IMR-90 (cell line): Measurements from ENCODE around the gene AP2B1. TPM values are rescaled to one million over a fixed set of nuclear protein-coding genes. Genes with fewer than 3 reads are reported as not detected.

Experiments used
- ATAC-seq: fragments of 200-7000 bp; cut with Tn5 transposase; 2 replicates; pipeline ENCODE4 v1.9.1; 2020; ENCODE audit warnings: low read depth, mild to moderate bottlenecking, moderate library complexity
- BruUV-seq: library from RNA; stranded (reverse); fragments of 400-500 nt; replicated peaks from 2 replicates; lab custom pipeline; 2021; lab: Mats Ljungman, UMichigan
- CTCF ChIA-PET: fragments of 300-600 bp; formaldehyde crosslinking; extraction: SDS; loops from one replicate; lab custom pipeline; 2021; ENCODE audit warnings: antibody characterized with exemption; lab: Yijun Ruan, JAX
- POLR2A ChIA-PET: fragments of 300-600 bp; sonication (Branson Sonifier 250); formaldehyde crosslinking; loops from one replicate; lab custom pipeline; 2022; ENCODE audit warnings: antibody characterized with exemption; ENCODE audit not compliant: unreplicated experiment; lab: Charles Lee
- DNase-seq: peaks from one replicate; pipeline ENCODE4 v3.0.0; 2013
- H2AFZ ChIP-seq: replicated peaks from 2 replicates; pipeline ENCODE3; 2013; ENCODE audit warnings: low read length, mild to moderate bottlenecking; ENCODE audit not compliant: poor library complexity
- H2AK5ac ChIP-seq: 2 replicates; pipeline ENCODE4 v1.6.1; 2013; ENCODE audit warnings: low read depth, low read length, inconsistent platforms
- H2AK9ac ChIP-seq: replicated peaks from 2 replicates; pipeline ENCODE3; 2013; ENCODE audit warnings: mild to moderate bottlenecking, low read depth, low read length, moderate library complexity; ENCODE audit not compliant: poor library complexity
- H2BK120ac ChIP-seq: 2 replicates; pipeline ENCODE4 v1.6.1; 2013; ENCODE audit warnings: low read depth, low read length, inconsistent platforms
- H2BK15ac ChIP-seq: 3 replicates; pipeline ENCODE4 v1.6.1; 2013; ENCODE audit warnings: low read depth, low read length, inconsistent platforms
- H2BK20ac ChIP-seq: 2 replicates; pipeline ENCODE4 v1.6.1; 2013; ENCODE audit warnings: low read depth, mild to moderate bottlenecking, inconsistent platforms, low read length, moderate library complexity
- H2BK5ac ChIP-seq: 2 replicates; pipeline ENCODE4 v1.6.1; 2013; ENCODE audit warnings: mild to moderate bottlenecking, low read depth, low read length, inconsistent platforms; ENCODE audit not compliant: poor library complexity, severe bottlenecking
- H3K14ac ChIP-seq: replicated peaks from 2 replicates; pipeline ENCODE4 v1.6.1; 2013; ENCODE audit warnings: low read depth, low read length, inconsistent platforms
- H3K18ac ChIP-seq: 2 replicates; pipeline ENCODE4 v1.6.1; 2013; ENCODE audit warnings: low read depth, low read length, control low read depth
- H3K23ac ChIP-seq: 2 replicates; pipeline ENCODE4 v1.6.1; 2013; ENCODE audit warnings: low read depth, low read length, inconsistent platforms
- H3K27ac ChIP-seq: 2 replicates; pipeline ENCODE4 v1.5.1; 2013; ENCODE audit warnings: mild to moderate bottlenecking, control low read depth, low read length; ENCODE audit not compliant: insufficient read depth
- H3K27me3 ChIP-seq: 2 replicates; pipeline ENCODE4 v1.6.1; 2013; ENCODE audit warnings: low read length; ENCODE audit not compliant: control insufficient read depth, insufficient read depth
- H3K36me3 ChIP-seq: 2 replicates; pipeline ENCODE4 v1.6.1; 2013; ENCODE audit warnings: low read length, mixed read lengths; ENCODE audit not compliant: control insufficient read depth, insufficient read depth
- H3K4ac ChIP-seq: 2 replicates; pipeline ENCODE4 v1.6.1; 2013; ENCODE audit warnings: low read depth, low read length, inconsistent platforms
- H3K4me1 ChIP-seq: 2 replicates; pipeline ENCODE4 v1.6.1; 2013; ENCODE audit warnings: low read length, mixed read lengths; ENCODE audit not compliant: control insufficient read depth, insufficient read depth
- H3K4me2 ChIP-seq: 2 replicates; pipeline ENCODE4 v1.6.1; 2013; ENCODE audit warnings: low read depth, mild to moderate bottlenecking, control low read depth, low read length, moderate library complexity
- H3K4me3 ChIP-seq: 2 replicates; pipeline ENCODE4 v1.5.1; 2013; ENCODE audit warnings: low read depth, mild to moderate bottlenecking, control low read depth, low read length, moderate library complexity; ENCODE audit not compliant: insufficient read depth
- H3K56ac ChIP-seq: 2 replicates; pipeline ENCODE4 v1.6.1; 2013; ENCODE audit warnings: low read length, inconsistent platforms; ENCODE audit not compliant: insufficient read depth; ENCODE audit errors: extremely low read depth
- H3K79me1 ChIP-seq, 2 experiments: 2 replicates each; pipeline ENCODE4 v1.6.1; 2013; ENCODE audit warnings: low read length in 2 of 2, inconsistent platforms in 1 of 2, low read depth in 1 of 2
- H3K9ac ChIP-seq: 2 replicates; pipeline ENCODE4 v1.6.1; 2013; ENCODE audit warnings: low read depth, low read length, control low read depth
- H3K9me1 ChIP-seq: 2 replicates; pipeline ENCODE4 v1.6.1; 2013; ENCODE audit warnings: low read length, inconsistent platforms; ENCODE audit not compliant: insufficient read depth
- H3K9me3 ChIP-seq: 2 replicates; pipeline ENCODE4 v1.6.1; 2013; ENCODE audit warnings: low read length; ENCODE audit not compliant: control insufficient read depth, insufficient read depth
- H4K20me1 ChIP-seq: 2 replicates; pipeline ENCODE4 v1.6.1; 2013; ENCODE audit warnings: low read length, inconsistent platforms; ENCODE audit not compliant: insufficient read depth
- H4K5ac ChIP-seq: 2 replicates; pipeline ENCODE4 v1.6.1; 2013; ENCODE audit warnings: mild to moderate bottlenecking, low read depth, low read length, control low read depth
- H4K8ac ChIP-seq, 2 experiments: 2 replicates each; pipeline ENCODE4 v1.6.1; 2013; ENCODE audit warnings: low read depth in 2 of 2, low read length in 2 of 2, control low read depth in 1 of 2, inconsistent platforms in 1 of 2
- H4K91ac ChIP-seq: 2 replicates; pipeline ENCODE4 v1.6.1; 2013; ENCODE audit warnings: low read depth, low read length, inconsistent platforms; ENCODE audit not compliant: insufficient read depth
- BHLHE40 ChIP-seq: fragments of 150-350 bp; IDR thresholded peaks from 2 replicates; pipeline ENCODE4 v1.6.1; 2016; ENCODE audit warnings: mild to moderate bottlenecking, low read depth, low read length
- FOS ChIP-seq: fragments of 150-350 bp; IDR thresholded peaks from 2 replicates; pipeline ENCODE4 v1.6.1; 2016; ENCODE audit warnings: low read depth, low read length
- MAZ ChIP-seq: IDR thresholded peaks from 2 replicates; pipeline ENCODE4 v1.6.1; 2012; ENCODE audit warnings: low read depth, mild to moderate bottlenecking, low read length, improper control_type of control experiment, moderate library complexity, borderline replicate concordance
- RCOR1 ChIP-seq: IDR thresholded peaks from 2 replicates; pipeline ENCODE4 v1.6.1; 2012; ENCODE audit warnings: mild to moderate bottlenecking, low read length, improper control_type of control experiment; ENCODE audit not compliant: insufficient replicate concordance
- RFX5 ChIP-seq: IDR thresholded peaks from 2 replicates; pipeline ENCODE4 v1.8.0; 2012; ENCODE audit warnings: low read depth, mild to moderate bottlenecking, low read length, moderate library complexity
- WGBS, 2 experiments: methylation state at CpG; one replicate each; pipeline versions ENCODE4 v1.1.5 to v1.1.7; 2013; ENCODE audit warnings: missing lambda C conversion rate in 2 of 2; ENCODE audit not compliant: insufficient read length in 1 of 2; ENCODE audit errors: extremely low coverage in 2 of 2; 5-methylcytosine and 5-hydroxymethylcytosine counted together
- dilution Hi-C: fragments of 300-500 bp; cut with HindIII; formaldehyde crosslinking; loops from one replicate; pipeline ENCODE4 v1.14.3; 2018; ENCODE audit warnings: low sequenced_read_pairs; ENCODE audit not compliant: unreplicated experiment
- in situ Hi-C: fragments of 300-500 bp; cut with MboI; formaldehyde crosslinking; loops from 3 replicates; pipeline ENCODE4 v1.14.3; 2019; ENCODE audit warnings: low sequenced_read_pairs, inconsistent platforms, mixed read lengths
- intact Hi-C: fragments of 100-400 bp; cut with micrococcal nuclease; formaldehyde crosslinking; loops from 2 replicates; pipeline ENCODE4 v1.10.0; 2022
- polyA plus RNA-seq, 3 experiments: library from polyadenylated mRNA; depleted of rRNA; stranded (reverse); fragments of >200 nt; gene quantifications; 2 replicates each; pipeline ENCODE4 v1.2.3, GENCODE V29; 2012; ENCODE audit warnings: low replicate concordance in 1 of 3
- total RNA-seq: library from RNA; depleted of rRNA; stranded (reverse); fragments of >200 nt; gene quantifications from 2 replicates; pipeline ENCODE4 v1.2.3, GENCODE V29; 2012

Gene AP2B1
- total and polyA plus RNA-seq, 2 of the 4 experiments (the other 2 are of a cell fraction): 102 to 125 TPM

DNA sequence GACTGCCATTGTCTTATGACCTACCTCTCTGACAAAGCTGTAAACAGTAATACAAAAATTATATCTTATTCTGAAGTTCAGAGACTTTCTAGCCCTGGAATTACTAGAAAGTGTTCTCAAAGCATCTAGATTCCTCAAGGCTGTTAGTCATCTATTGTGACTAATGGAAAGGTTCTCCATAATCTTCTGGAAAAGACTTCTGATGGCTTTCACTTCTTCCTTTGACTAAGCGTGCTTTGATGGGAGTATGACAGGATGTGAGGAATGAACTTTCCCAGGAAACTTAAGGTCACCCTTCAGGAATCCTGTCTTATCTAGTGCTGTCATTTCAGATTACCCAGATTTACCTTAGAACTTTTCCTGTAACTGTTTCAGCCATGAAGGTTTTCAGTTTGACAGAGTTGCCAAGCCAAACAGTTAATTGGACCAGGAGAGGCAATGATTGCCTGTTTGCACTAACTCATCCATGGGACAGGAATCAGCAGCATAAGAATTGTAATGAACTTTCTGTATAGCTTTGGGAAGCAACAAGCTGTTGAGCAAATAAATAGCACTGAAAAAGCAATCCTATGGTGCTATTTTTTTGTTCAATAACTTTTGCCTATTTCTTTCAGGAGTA lies 43.5 kb downstream of the AP2B1 start:
- Histone ChIP-seq H3K27me3 (no peaks in the 10 kb centered on the region), H2BK15ac (no peak overlapping the region), H3K27ac (no peak overlapping the region), H3K9ac (no peak overlapping the region), H4K20me1 (peaks cover 12% of the 10 kb centered on the region; the same call in 1 of the 2 replicates), H2BK20ac (no peak overlapping the region), H3K9me3 (no peaks in the 10 kb centered on the region), H3K36me3 (peaks cover 28% of the 10 kb centered on the region), H2AK9ac (no peak overlapping the region), H3K56ac (no peak overlapping the region), H2BK5ac (peak overlapping the region; percentile 47), H4K91ac (no peak overlapping the region), H3K18ac (no peak overlapping the region), H3K4ac (no peak overlapping the region), H2BK120ac (no peak overlapping the region), H3K4me3 (no peak overlapping the region), H3K9me1 (peaks cover 3% of the 10 kb centered on the region; the same call in 1 of the 2 replicates), H3K4me2 (peak overlapping the region; percentile 46; the same call in 1 of the 2 replicates), H2AFZ (no peak overlapping the region), H2AK5ac (no peak overlapping the region), H4K8ac (no peak overlapping the region), H3K23ac (no peak overlapping the region), H3K79me1 (peaks cover 0 to 9% of the 10 kb centered on the region in 2 experiments; a peak in 3 of 4 replicates), H3K4me1 (peaks cover 5% of the 10 kb centered on the region; the same call in 1 of the 2 replicates), H4K5ac (no peak overlapping the region), H3K14ac (no peak overlapping the region)
- no TSS peak for BruUV-seq
- peak; percentile 75 for ATAC-seq
- intact Hi-C loops: loop anchor here (5.0 kb wide), 1 partner anchor 38 kb away; no protein-coding TSS in a partner anchor
- ChIA-PET CTCF (interaction anchor here (0.9 kb wide), 1 partner anchor 18 kb away, joined by 3 read pairs; no protein-coding TSS in a partner anchor), POLR2A (no interaction called here)
- TF ChIP-seq BHLHE40: 0 out of 2 replicates have a peak, but pooled peaks have one; percentile 4
- no peak for TF ChIP-seq MAZ
- peak; percentile 18 for TF ChIP-seq RCOR1
- 0 out of 2 replicates have a peak, but pooled peaks have one; percentile 50 for TF ChIP-seq FOS
- TF ChIP-seq RFX5: no peak
- DNase-seq: peak; percentile 80
- dilution Hi-C loops: no loop called here
- in situ Hi-C loops: no loop called here
- no CpG with 5 or more reads among the region's 1 CpG for WGBS, 2 experiments
